ENCODE data around the gene TMEM44. TPM values are rescaled to one million over a fixed set of nuclear protein-coding genes. Genes with fewer than 3 reads are reported as not detected.

TMEM44 gene
- total and polyA plus RNA-seq, 2 of the 4 experiments (the other 2 are of a cell fraction): 9.7 to 24.2 TPM

DNA sequence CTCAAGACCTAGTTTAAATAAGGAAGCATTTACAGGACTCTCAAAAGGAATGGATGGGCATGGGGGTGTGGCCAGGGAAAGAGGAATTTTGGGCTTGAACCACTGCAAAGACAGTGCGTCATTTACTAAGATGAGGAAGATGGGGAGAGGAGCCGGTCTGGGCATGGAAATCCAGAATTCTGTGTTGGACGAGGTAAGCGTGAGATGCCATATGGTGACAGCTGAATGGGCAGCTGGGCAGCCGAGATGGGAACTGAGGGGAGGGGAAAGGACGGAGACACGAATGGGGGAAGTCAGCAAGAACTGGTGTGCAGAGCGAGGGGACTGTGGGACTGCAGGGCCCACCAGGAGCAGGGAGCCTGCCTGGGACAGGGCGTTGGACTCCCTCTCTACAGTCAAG lies 24.2 kb downstream of the TMEM44 start:
- intact Hi-C loops (cut with micrococcal nuclease): no loop called here
- no peak overlapping the region for H3K4me2 ChIP-seq (ENCODE audit: low read depth, low read length)
- H2BK120ac ChIP-seq (ENCODE audit: low read depth, low read length): no peak overlapping the region
- H2AK9ac ChIP-seq (replicated peaks; ENCODE audit: low read depth, low read length, poor library complexity): no peak overlapping the region
- H3K4me3 ChIP-seq (ENCODE audit: insufficient read depth, low read depth, low read length): no peak overlapping the region
- peaks cover 8% of the 10 kb centered on the region for H3K36me3 ChIP-seq (ENCODE audit: control insufficient read depth, insufficient read depth, low read length)
- dilution Hi-C loops (cut with HindIII; ENCODE audit: low sequenced_read_pairs, unreplicated experiment): no loop called here
- H3K27ac ChIP-seq (ENCODE audit: insufficient read depth, low read length): no peak overlapping the region
- WGBS, 2 experiments (ENCODE audit: extremely low coverage in 2 of 2, insufficient read length in 1 of 2): 82% methylated on average over 3 of the region's 9 CpGs; no CpG with 5 or more reads in 1 of the 2 experiments
- no peak overlapping the region for H2BK5ac ChIP-seq (ENCODE audit: low read depth, low read length, poor library complexity, severe bottlenecking)
- H3K56ac ChIP-seq (ENCODE audit: extremely low read depth, insufficient read depth, low read length): no peak overlapping the region
- POLR2A ChIA-PET (ENCODE audit: unreplicated experiment): no interaction called here
- no peaks in the 10 kb centered on the region for H4K20me1 ChIP-seq (ENCODE audit: insufficient read depth, low read length)
- DNase-seq (no peak), ATAC-seq (ENCODE audit: low read depth) (no peak)
- TF ChIP-seq SMC3 (IDR thresholded peaks at IDR 0.05; ENCODE audit: low read depth, low read length) (no peak), MAFK (IDR thresholded peaks at IDR 0.05; ENCODE audit: low read depth, low read length) (no peak), NFE2L2 (IDR thresholded peaks at IDR 0.05; ENCODE audit: low read depth, low read length) (no peak), CEBPB (IDR thresholded peaks at IDR 0.05; ENCODE audit: low read depth, low read length) (no peak), CHD1 (IDR thresholded peaks at IDR 0.05; ENCODE audit: low read depth, low read length) (no peak), RFX5 (IDR thresholded peaks at IDR 0.05; ENCODE audit: low read depth, low read length) (no peak), FOS (IDR thresholded peaks at IDR 0.05; ENCODE audit: low read depth, low read length) (no peak)
- TF ChIP-seq, protein P1, sequence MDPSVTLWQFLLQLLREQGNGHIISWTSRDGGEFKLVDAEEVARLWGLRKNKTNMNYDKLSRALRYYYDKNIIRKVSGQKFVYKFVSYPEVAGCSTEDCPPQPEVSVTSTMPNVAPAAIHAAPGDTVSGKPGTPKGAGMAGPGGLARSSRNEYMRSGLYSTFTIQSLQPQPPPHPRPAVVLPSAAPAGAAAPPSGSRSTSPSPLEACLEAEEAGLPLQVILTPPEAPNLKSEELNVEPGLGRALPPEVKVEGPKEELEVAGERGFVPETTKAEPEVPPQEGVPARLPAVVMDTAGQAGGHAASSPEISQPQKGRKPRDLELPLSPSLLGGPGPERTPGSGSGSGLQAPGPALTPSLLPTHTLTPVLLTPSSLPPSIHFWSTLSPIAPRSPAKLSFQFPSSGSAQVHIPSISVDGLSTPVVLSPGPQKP (IDR thresholded peaks at IDR 0.05; ENCODE audit: borderline replicate concordance, low read depth, low read length): no peak
- no peak overlapping the region for H4K91ac ChIP-seq (ENCODE audit: insufficient read depth, low read depth, low read length)
- no peak overlapping the region for H2BK15ac ChIP-seq (ENCODE audit: low read depth, low read length)
- H3K9ac ChIP-seq (ENCODE audit: low read depth, low read length): no peak overlapping the region
- CTCF ChIA-PET: no interaction called here
- no peak overlapping the region for H3K18ac ChIP-seq (ENCODE audit: low read depth, low read length)
- in situ Hi-C loops (cut with MboI; ENCODE audit: low sequenced_read_pairs): loop anchor here (10.0 kb wide), 1 partner anchor 274 kb away; no protein-coding TSS in a partner anchor
- H3K27me3 ChIP-seq (ENCODE audit: control insufficient read depth, insufficient read depth, low read length): no peaks in the 10 kb centered on the region
- H2BK20ac ChIP-seq (ENCODE audit: low read depth, low read length): no peak overlapping the region
- no peaks in the 10 kb centered on the region; a peak in 1 of 4 replicates for H3K79me1 ChIP-seq (ENCODE audit: low read depth in 1 of 2, low read length in 2 of 2)
- no peaks in the 10 kb centered on the region for H3K9me3 ChIP-seq (ENCODE audit: control insufficient read depth, insufficient read depth, low read length)
- H3K9me1 ChIP-seq (ENCODE audit: insufficient read depth, low read length): no peaks in the 10 kb centered on the region
- no peak overlapping the region for H3K4ac ChIP-seq (ENCODE audit: low read depth, low read length)
- H4K5ac ChIP-seq (ENCODE audit: low read depth, low read length): no peak overlapping the region
- BruUV-seq (replicated peaks): no TSS peak
- no peak overlapping the region for H2AFZ ChIP-seq (replicated peaks; ENCODE audit: low read length, poor library complexity)
- no peak overlapping the region for H3K14ac ChIP-seq (replicated peaks; ENCODE audit: low read depth, low read length)
- H3K23ac ChIP-seq (ENCODE audit: low read depth, low read length): no peak overlapping the region
- peaks cover 2% of the 10 kb centered on the region; the same call in 1 of the 2 replicates for H3K4me1 ChIP-seq (ENCODE audit: control insufficient read depth, insufficient read depth, low read length)
- H4K8ac ChIP-seq (ENCODE audit: low read depth in 2 of 2, low read length in 2 of 2): no peak overlapping the region
- H2AK5ac ChIP-seq (ENCODE audit: low read depth, low read length): no peak overlapping the region
